GM21717 (cell line): ENCODE measurements around the gene FGF14.
"Not testable (repeated sequence)": the region's sequence is repeated elsewhere in the genome, so short reads cannot be mapped to it uniquely, and the experiment has no call there.

Experiments
- ATAC-seq: cut with Tn5 transposase; IDR thresholded peaks from one replicate; pipeline ENCODE4 v1.9.1; 2021; ENCODE audit warnings: mild to moderate bottlenecking, moderate library complexity; ENCODE audit not compliant: unreplicated experiment

FGF14 gene

DNA sequence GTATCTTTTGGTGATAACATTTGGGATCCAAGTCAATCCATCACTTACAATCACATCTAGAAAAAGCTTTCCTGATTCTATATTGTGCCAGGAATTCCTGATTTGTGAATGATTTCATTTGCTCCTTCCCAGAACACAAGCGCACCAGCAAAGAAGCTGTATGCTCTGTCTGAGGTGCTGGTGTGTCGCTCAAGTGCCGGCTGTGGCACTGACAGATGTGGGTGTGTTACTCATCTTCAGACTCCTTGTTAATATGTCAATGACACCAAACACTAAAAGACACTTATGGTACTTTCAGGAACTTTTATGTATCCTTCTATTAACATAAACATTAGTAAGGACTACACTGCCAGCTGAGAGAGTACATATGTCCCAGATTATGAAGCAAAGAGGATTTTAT, 520.3 kb downstream of the FGF14 start:
- ATAC-seq: no peak

DNA sequence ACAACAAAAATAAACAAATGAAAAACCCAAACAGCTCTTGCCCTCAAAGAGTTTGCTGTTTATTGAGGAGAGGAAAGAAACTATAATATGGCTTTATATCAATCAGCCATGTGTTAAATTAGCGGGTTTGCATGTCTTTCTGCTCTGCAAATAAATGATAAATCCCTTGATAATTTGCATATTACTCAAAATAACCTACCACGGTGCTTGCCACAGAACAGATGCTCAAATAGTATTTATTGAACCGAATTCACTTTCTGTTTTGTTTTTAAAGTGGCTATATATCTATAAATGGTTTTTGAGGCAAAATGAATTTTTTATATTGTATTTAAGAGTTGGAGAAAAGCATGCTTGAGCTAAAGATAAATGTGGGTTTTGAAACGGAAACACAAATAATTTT, 521.3 kb downstream of the FGF14 start:
- ATAC-seq: peak; percentile 70

DNA sequence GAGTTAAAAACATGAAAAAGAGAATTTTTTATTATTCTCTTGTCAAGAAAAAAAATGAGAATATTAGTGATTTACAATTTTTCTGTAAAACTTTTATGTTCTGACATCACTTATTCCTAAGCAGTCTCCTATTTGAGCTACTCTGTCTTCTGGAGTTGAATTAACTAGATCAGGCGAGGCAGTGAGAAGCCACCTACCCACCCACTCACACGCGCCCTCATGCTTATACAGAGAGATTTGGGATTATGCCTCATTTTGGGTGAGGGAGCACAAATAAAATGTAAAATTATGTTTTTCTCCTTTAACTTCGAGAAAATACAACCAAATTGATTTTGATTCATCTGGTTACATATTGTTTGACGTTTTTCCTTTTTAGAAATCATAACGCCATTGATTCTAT, 524.9 kb downstream of the FGF14 start:
- ATAC-seq: no peak

DNA sequence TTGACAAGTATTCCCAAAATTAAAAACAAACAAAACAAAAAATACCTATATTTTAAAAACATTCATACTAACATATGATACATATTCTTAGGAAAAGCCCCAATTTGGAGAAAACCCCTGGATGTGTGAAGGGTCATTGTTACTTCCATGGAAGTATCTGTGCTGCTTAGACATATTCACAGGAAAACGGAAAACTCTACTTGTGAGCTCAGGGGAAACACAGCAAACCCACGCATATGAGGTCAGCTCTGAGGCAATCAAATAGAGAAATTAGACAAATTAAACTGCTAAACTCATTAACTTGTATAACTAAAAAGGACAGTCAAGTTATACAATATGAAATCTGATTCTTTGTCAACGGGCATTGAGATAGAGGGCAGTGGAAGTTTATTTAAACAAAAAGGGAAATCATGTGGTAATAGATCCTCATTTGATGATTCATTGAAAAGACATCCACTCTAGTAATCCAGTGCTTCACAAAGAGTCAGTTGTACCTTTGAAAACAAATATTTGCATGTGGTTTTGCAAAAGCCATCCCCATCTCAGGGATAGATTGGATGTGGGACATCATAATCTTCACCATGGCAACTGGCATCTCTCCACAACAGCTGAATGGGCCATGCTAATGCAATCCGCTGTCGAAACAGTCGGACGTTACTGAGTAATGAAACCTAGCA, 526.0 kb downstream of the FGF14 start:
- no peak for ATAC-seq

DNA sequence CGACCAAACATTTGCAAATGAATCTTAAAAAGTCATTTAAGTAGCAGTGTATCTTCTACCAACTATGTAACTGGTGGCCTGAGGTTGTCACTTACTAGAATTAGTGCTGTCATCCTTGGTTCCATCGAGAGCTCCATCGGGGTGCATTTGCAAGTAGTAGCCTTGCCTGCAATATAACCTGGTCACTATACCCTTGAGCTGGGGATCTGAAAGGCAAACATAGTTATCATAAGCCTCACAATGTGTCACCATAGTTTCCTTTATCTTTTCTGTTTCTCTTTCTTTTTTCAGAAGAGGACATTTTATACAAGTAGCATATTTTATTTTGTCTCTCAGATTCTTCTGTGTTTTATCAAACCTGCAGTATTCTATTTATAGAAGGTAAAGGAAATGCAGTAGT, 526.8 kb downstream of the FGF14 start:
- ATAC-seq: no peak

DNA sequence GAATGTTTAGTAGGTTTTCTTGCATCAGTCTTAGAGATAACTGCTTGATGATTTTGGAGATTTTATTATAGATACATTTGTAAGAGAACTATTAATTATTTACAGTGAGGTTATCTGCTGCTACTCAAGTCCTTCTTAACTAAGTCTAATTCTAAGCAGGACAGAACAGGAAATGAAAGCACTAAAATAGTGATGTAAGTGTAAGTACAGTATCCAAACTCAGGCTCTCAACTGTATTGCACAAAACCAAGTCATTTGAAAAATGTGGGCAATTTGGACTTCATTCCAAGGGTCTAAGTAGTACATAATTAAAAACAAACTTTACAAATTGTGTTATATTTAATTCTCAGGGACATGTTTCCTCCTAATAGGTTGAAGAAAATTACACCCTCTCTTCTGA, 532.3 kb downstream of the FGF14 start:
- peak; percentile 92 for ATAC-seq

DNA sequence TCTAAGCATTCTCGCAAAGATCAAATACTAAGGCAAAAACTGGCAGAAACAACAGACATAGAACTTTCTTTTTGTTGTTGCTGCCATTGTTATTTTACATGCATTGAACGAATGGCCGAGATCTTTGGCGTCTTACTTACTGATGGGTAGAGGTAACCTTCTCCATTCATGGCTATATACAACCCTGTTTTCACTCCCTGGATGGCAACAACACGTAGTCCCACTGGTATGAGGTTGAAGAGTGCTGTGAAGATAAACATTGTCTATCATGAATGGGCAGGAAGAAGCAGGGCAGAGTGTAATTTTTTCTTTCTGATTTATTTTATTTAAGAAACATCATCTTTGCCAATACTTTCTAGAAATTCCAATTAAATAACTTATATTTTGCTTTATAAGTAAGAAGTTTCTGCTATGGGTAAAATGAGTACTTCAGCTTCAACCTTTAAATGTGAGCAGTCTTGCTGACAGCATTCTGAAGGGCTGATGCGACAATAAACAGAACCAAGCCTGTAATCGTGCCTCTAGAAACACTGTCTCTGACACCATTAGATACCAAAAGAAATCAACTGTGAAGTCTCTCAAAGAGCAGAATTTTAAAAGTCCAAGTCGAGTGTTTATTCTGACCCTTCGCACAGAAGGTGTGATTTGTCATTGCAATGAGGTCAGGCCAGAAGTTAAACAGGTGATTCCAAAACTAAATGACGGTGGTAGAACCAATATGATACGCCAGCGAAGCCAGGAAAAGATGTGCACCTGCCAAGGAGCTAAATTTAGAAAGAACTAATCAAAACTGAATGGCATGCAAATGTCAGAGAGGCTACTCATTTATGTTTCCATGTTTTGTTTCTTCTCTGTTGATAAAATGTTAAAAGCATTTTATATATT, 533.0 kb downstream of the FGF14 start:
- ATAC-seq: no peak

DNA sequence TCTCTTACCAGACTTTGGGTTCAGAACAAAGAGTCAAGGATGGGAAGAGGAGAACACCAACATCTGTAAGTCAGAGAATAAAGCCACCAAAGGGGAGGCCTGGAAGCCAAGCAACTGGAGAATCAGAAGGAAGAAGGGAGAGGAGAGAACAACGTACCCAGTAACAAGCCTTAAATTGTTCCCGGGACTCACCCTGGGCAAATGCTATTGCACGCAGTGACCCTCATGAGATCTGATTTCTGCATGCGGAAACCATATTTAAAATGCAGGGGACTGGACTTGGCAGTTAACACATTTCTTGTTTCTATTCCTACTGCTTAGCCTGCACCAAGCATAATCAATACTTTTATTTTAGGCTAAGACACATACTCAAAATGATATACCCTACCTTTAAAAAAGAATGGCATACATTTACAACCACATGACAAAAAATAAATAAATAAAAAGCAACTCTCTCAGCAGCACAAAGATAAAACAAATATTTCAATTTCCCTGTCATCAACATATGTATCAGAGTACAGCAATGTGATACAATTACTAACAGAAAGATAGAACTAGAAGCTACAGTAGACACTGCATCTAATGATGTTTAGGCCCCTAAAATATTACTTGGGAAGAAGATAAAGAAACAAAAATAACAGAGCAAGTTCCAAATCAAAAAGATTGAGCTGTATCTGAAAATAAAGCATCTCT, 534.8 kb downstream of the FGF14 start:
- no peak for ATAC-seq

DNA sequence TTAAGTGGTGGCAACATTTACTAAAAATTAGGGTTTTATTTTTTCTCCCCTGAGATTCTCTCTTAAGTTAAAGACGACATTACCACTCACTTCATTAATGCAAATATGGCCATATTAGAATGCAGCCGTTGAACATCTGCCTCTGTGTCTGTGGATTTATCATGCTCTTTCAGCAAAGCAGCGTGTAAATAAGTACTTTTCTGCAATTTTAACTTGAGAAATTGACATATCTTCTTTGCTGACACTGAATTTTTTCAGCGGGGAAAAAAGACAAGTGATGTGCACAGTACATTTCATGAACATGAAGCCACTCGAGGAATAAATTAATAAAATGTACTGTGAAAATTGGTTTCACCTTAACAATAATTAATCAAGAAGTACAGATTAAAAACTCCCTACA, 543.0 kb downstream of the FGF14 start:
- no peak for ATAC-seq

DNA sequence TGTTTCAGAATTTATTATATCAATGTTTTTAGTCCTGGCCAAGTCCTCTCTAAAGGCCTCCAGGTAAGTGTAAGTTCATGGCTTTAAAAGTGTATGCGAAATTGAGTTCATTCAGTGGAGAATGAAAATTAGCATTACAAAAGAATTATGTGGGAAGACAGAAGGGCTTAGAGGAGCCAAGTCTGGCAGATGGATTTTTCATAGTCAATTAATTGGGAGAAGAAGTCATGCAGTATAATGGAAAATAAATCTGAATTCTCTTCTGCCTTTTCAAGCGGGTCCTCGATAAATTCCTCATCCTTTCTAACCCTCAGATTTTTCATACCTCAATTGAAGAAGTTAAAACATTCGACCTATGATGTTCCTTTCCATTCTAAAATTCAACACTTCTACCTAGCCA, 555.1 kb downstream of the FGF14 start:
- no peak for ATAC-seq

DNA sequence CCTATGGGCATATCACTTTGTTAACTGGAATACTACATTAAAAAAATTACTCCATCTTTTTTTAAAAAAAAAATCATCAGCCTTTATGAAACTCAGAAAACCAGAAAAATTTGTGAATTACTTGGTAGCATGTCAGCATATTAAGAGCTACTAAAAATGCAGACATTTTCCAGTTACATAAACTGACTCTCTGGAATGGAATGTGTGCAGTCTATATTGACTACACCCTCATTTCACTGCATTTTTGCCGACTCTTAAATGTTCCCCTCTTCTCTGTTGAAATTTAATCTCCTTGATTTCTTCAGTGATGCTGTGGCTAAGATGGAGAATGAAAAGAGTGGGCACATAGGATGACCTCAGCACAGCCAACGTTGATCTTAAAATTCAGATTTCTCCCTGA, 555.6 kb downstream of the FGF14 start:
- ATAC-seq: no peak

DNA sequence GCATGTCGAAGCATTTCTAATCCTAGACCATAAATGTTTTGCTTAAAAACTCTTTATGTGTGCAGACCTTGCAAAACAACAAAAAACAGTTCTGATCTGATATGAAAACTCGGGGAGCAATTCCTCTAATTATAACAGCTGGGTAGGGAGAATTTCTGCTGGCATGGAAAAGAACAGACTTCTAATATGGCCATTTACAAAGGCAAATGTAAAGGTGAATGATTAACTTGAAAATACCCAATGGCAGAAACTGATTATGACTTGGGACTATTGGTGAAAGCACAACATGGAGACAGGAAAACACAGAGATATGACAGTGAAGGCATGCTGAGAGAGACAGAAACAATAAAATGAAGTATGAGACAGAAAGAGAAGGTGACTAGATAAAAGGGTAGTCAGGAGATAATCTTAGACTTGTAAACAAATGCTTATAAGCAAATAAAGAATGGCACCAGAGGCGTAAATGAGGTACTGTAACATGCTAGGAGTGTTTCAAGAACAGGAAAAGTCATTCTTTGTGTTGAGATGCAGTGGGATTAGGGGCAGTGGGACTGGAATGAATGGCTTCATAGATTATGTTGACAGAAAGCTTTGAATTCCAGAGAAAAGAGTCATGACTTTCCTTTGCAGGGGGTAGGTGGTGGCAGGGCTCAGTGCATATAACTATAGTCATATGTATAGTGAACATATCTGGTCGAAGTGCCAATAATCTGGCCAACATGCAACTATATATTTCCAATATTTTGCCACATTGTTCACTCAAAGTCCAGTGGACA, 556.4 kb downstream of the FGF14 start:
- ATAC-seq: no peak

DNA sequence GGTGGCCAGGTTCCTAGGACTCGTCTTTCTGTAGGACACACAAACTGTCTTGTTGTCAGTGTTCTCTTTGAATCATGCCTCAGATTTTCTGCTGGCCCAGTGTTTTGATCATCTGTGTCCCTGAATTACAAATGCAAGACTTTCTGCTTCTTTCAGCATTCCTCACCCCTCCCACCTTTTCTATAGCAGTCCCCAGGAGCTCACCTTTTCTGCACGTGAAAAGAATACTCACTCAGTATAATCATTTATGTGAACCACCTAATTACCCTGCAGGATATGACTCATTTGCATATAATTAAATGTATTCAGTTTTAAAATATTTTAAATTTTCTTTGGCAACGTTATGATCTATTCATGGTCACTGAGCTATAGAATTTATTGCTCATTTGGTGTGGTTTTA, 560.1 kb downstream of the FGF14 start:
- no peak for ATAC-seq

DNA sequence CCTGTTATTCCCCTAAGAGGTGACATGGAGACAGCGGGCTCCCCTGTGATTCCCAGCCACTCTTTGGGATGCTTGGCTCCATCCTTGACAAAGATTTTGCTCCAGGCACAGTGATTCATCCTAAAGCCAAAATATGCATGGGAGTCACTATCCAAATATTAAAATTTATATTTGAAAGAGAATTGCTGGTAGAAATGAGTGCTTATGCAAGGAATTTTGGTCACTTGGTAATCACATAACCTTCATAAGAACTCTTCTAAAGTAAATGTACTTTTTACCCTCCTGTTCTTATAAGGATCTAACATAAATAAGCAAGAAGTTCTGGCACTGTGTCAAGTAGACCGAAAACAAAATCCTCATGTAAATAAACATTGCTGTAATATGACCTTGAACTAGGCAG, 563.5 kb downstream of the FGF14 start:
- no peak for ATAC-seq

DNA sequence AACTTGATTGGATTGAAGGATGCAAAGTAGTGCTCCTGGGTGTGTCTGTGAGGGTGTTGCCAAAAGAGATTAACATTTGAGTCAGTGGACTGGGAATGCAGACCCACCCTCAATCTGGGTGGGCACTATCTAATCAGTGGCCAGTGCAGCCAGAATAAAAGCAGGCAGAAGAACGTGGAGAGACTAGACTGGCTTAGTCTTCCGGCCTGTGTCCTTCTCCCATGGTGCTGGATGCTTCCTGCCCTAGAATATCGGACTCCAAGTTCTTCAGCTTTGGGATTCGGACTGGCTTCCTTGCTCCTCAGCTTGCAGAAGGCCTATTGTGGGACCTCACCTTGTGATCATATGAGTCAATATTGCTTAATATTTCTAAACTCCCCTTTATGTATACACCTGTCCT, 564.1 kb downstream of the FGF14 start:
- ATAC-seq: not testable (repeated sequence)

DNA sequence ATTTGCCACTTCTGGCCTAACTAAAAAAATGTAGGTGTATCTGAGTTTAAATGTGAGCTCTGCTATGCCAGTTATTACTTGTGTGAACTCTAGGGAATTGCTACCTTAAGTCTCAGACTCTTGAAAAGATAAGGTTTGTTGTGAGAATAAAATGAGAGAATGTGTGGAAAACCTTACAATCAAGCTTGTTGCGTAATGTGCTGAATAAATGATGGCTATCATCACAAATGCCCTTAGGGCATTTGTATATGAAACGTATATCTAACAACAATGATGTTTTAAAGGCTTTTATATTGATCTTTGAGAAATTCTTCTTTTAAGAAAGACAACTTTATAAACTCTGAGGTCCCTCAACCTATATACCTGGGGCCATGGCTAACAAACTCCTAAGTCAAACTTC, 564.6 kb downstream of the FGF14 start:
- no peak for ATAC-seq

DNA sequence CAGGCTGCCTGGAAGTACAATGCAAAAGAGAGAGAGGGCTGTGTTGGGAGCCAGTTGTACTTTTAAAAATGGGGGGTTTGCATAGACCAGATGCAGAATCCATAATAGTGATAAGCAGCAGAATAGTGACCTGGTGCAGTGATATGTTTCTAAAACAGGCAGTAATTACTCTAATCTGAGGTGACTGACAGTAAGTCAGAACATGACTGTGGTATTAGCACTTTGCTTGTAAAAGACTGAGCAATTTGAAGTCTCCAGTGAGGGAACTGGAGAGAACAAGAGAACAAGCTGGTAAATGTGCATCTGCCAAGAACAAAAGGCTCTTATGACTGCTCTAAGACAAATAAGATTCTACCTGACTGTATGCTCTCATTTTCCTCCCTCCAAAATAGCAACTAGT, 565.9 kb downstream of the FGF14 start:
- ATAC-seq: no peak

DNA sequence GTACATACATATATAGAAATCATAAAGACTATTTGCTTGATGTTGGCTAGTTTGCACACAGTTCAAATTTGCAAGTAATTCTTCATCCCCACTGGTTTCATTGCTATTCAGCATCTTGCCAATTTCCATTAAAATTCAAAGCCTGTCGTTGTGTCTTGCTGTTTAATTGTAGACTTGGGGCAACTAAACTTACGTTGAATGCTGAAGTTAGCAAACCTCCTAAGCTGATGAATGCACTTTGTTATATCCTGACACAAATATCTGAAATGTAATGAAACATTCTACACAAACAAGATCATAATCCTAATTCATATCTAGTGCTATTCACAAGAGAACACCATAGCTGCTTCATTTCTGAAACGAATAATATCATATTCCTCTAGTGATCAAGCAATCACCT, 568.2 kb downstream of the FGF14 start:
- no peak for ATAC-seq

DNA sequence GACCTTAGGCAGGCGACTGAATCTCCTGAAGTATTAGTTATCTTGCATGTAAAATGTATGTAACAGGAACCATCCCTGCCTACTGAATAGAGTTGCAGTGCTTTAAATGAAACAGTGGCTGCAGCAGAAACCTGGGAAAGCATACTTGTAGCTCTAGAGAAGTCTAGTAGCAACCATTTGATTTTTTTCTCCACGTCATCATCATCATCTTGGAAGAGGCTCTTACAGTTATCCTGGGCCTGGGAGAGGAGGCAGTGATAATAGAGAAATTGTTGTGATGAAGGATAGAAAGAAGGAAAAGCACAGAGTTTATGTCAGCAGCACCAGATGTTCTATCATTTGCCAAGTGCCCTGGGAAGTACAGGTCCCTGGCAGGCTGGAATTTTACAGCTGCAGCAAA, 571.8 kb downstream of the FGF14 start:
- no peak for ATAC-seq

DNA sequence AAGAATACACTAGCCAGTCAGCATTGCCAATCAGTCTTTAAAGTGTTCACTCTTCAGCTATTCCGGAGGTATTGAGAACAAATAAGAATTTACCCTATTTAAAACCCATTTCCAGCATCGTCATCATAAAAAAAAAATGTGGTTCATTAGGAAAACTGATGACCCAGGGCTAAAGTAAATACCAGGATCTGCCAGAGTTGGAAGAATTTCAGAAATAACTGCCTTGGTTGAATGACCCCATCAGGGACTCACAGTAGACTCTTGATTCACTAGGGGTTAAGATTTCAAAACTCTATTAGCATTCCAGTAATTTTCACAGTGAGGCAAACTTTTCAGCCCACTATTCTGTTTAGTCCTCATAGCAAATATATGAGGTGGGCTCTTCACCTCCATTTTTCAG, 572.4 kb downstream of the FGF14 start:
- ATAC-seq: no peak

DNA sequence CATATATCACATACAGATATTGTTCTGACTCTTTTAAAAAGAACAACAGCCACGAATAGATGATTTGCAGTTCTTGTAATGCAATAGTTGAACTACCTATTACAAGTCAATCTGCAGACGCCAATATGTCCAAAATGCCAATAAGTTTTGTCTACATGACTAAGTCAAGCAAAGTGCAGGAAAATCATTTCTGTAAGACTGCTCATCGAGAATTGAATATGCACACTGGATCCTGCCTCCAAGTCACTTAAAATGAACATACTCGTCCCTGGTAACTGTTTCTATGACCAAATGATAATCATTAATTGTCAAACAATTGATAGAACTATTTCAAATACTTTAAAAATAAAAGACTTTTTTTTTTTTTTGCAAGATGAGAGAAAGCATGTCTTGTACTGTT, 573.7 kb downstream of the FGF14 start:
- no peak for ATAC-seq
